ENCODE results near the gene RASA3. TPM values are rescaled to one million over a fixed set of nuclear protein-coding genes. Genes with fewer than 3 reads are reported as not detected.

The RASA3 gene
- total and polyA plus RNA-seq, 10 of the 15 experiments (the other 5 are each of a cell fraction or from before 2014, with no cell fraction given) = 0.79 to 33.9 (median 17.6) TPM

- TF ChIP-seq CREM (IDR thresholded peaks at IDR 0.05; ENCODE audit: low read depth) (no peak), SIN3A (IDR thresholded peaks at IDR 0.05; ENCODE audit: low read depth, low read length) (no peak), PAX5 (IDR thresholded peaks at IDR 0.05; ENCODE audit: borderline replicate concordance, low read depth, low read length) (no peak), ZNF207 (IDR thresholded peaks at IDR 0.05; ENCODE audit: borderline replicate concordance) (no peak), USF2 (IDR thresholded peaks at IDR 0.05; ENCODE audit: borderline replicate concordance, low read depth, low read length) (no peak), SMARCA5 (IDR thresholded peaks at IDR 0.05) (no peak), IRF5 (IDR thresholded peaks at IDR 0.05; ENCODE audit: borderline replicate concordance) (no peak), E2F8 (IDR thresholded peaks at IDR 0.05; ENCODE audit: low read depth, partially characterized antibody) (no peak)
Measured at GRCh38 chr13:114123448-114123847, 9.0 kb downstream of the RASA3 start (continued).

Measured in GM12878 (cell line).